ENCODE data around the gene LYZL2.
A peak's percentile ranks its signal among the peaks of the same experiment; 100 is the strongest.
"Not testable (repeated sequence)": the region's sequence is repeated elsewhere in the genome, so short reads cannot be mapped to it uniquely, and the experiment has no call there.

The LYZL2 gene

DNA sequence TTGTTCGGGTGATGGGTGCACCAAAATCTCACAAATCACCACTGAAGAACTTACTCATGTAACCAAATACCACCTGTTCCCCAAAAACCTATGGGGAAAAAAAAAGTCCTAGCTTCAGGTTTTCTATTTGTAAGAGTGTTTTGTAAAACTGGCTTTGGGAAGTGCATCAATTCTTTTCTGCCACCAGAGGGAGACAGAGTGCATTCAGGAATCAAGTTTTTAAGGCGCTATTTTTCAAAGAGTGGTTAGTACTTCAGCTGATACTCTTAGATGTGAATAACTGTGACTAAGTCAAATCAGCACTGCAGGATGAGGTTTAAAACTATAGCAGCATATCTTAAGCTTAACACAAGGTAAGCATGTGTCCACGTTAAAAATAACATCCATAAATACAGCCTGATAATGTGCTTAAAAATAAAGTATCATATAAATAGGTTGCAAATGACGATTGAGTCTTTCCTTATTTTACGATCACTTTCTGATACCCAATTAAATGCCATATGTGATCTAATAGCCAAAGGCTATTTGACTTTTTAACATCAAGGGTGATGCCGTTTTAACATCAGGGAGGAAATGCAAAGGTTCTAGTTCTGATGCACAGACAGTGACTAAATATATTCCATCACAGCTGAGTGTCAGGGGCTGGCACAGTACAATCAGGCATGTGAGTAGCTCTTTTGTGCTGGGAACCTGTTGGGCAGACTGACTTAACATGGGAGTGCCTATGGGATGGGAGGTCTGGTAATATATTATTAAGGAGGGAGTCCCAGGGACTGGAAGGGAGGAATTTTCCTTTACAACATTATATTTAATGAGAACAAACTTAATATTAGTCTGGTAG is 10.6 kb upstream of the LYZL2 start:
- FAIRE-seq (peak; percentile 73), DNase-seq (ENCODE audit: insufficient read length, low spot score) (peak; percentile 21)

GRCh38 chr10:30637881-30638467 is 8.4 kb upstream of the LYZL2 start:
- FAIRE-seq (no peak), DNase-seq (ENCODE audit: insufficient read length, low spot score) (no peak)

- no peak for FAIRE-seq
- DNase-seq (ENCODE audit: insufficient read length, low spot score) = no peak
These were observed 1.6 kb upstream of the LYZL2 start for GRCh38 chr10:30631188-30631587.

DNA sequence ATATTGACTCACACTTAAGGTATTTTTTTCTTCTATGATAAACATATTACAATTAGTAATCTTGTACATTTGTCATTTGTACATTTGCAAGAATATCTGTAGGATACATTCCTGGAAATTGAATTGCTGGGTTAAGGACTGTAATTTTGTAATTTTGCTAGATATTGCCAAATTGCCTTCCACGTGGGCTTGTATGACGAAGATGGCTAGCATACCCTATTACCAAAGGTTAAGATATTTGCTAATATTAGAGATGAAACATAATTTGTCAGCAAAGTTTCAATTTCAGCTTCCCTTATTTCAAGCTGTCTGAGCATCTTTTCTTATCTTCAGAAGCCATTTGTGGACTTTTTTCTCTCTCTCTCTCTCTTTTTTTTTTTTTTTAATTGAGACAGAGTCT is 1.0 kb upstream of the LYZL2 start:
- FAIRE-seq = no peak
- no peak for DNase-seq (ENCODE audit: insufficient read length, low spot score)

DNA sequence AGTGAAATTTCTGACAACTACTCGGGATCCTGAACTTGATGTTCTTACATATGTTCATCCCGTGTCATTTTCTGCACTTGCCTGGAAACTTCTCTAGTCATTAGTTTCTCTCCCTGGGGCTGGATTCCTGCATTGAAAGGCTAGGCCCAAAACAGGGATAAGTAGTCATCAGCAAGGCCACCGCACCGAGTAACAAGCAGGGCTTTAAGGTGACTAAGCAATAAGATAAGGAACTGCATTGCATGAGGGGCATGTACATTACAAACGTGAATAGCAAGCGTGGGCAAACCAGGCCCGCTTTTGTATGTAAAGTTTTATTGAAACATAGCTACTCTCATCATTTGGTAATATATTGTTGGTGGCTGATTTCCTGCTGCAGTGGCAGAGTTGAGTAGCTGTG is 977 bp downstream of the LYZL2 start:
- not testable (repeated sequence) for DNase-seq (ENCODE audit: insufficient read length, low spot score); FAIRE-seq

GRCh38 chr10:30626837-30627236 is 2.7 kb downstream of the LYZL2 start:
- not testable (repeated sequence) for FAIRE-seq; DNase-seq (ENCODE audit: insufficient read length, low spot score)

GRCh38 chr10:30626196-30626595 is 3.4 kb downstream of the LYZL2 start:
- DNase-seq (ENCODE audit: insufficient read length, low spot score); FAIRE-seq: not testable (repeated sequence)

DNA sequence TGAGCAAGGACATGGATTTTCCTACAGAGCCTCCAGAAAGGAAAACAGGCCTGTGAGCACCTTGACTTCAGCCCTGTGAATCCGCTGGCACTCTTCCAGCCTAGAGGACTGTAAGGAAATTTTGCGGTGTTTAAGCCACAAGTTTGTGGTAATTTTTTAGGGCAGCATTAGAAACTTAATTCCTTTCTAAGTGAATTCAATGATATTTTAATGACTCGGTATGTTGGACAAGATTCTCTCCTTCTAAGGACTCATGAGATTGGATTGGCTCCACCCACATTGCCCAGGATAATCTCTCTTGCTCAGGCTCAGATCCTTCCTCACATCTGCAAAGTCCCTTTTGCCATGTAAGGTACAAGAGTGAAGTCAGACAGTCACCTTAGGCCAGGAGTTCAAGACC is 4.5 kb downstream of the LYZL2 start:
- DNase-seq (ENCODE audit: insufficient read length, low spot score) (no peak), FAIRE-seq (no peak)

DNA sequence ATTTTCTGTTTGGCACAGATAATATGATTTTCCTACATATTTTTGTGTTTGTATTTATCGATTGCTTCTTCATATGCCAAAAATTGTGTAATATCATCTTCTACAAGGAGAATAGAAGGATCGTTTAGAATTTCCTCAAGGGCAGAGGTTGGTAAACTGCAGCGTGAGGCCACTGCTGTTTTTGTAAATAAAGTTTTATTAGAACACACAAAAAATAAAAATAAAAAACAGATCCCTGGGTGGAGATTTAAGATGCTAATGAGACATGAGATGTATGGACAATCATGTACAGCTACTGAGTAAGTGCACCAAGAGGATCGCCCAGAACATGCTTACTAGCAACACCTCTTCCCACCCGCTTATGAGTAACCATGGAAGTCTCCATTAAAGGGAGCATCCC is 9.6 kb downstream of the LYZL2 start:
- DNase-seq (ENCODE audit: insufficient read length, low spot score) (no peak), FAIRE-seq (no peak)

GRCh38 chr10:30617070-30617469 is 12.5 kb downstream of the LYZL2 start:
- DNase-seq (ENCODE audit: insufficient read length, low spot score) (no peak), FAIRE-seq (no peak)

DNA sequence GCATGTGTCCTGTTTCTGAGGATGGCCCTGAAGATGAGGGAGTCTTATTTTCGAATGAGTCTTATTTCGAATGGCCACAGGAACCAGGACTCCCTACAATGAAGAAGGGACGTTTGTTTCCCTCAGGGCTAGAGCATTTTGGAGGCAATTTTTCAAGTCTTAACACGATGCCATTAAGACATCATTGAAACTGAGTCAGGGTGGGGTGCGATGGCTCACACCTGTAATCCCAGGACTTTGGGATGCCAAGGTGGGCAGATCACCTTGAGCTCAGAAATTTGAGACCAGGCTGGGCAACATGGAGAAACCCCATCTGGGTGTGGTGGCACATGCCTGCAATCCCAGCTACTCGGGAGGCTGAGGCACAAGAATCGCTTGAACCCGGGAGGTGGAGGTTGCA is 18.5 kb downstream of the LYZL2 start:
- FAIRE-seq; DNase-seq (ENCODE audit: insufficient read length, low spot score): not testable (repeated sequence)

- no peak for DNase-seq (ENCODE audit: insufficient read length, low spot score)
- no peak for FAIRE-seq
These were observed 21.7 kb downstream of the LYZL2 start for GRCh38 chr10:30607814-30608213.

DNA sequence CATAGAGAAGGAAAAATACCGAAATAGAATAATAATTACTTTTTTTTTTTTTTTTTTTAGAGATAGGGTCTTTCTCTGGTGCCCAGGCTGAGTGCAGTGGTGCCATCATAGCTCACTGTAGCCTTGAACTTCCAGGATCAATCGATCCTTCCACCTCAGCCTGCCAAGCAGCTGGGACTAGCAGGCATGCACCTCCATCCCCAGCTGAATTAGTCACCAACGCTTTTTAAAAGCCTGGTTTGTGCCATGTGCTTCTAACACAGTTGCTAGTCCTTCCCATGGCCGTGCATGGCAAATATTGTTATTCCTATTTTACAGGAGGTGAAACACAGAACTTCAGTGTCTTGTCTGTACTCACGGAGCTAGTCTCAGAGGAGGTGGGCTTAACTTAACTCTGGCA is 23.2 kb downstream of the LYZL2 start:
- FAIRE-seq (no peak), DNase-seq (ENCODE audit: insufficient read length, low spot score) (no peak)

DNA sequence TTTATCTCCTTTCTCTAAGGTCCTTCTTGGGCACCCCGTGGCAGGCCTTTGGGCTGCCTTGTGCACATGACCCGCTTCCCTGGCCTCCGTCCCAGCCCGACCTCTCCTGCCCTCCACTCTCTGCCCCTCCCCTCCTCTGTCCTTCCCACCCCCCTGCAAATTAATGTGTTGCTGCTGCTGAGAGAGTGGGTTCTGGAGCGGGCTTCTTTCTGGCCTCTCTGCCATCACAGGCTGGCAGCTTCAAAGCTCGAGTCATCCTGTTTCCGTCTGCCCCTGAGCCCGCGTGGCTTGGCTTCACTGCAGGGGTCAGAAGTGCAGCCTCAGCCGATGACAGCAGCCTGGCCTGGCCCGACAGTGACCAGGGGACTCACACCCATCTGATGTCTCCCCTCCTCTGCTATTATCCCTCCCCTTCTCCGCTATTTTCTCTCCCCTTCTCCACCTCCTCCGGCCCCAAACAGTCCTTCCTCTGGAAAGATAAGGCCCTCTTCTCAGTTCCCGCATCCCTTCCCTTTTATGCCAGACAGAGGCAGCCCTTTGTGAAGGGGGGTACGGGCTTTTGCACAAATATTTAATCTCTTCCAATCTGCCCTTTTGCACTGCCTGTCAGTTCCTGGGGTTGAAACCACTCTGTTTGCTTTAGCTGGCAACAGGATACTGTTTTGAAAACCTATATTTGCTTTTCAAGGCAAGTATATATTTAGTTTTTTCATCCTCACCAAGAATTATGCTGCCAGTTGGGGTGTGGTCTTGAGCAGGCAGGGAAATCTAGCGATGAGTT is 24.0 kb downstream of the LYZL2 start:
- not testable (repeated sequence) for FAIRE-seq; DNase-seq (ENCODE audit: insufficient read length, low spot score)

DNA sequence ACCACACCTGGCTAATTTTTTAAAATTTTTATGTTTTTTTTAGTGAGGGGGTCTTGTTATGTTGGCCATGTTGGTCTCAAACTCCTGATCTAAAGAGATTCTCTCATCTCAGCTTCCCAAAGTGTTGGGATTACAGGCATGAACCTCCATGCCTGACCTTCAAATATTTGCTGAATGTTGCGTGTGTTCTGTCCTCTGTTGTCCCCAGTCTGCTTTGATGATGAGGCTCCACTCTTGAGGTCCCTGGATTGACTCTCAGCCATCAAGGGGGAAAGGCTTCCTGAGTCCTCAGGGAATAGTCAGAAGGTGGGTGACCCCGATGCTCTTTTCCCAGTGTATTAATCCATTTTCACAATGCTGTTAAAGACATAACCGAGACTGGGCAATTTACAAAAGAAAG is 26.0 kb downstream of the LYZL2 start:
- no peak for DNase-seq (ENCODE audit: insufficient read length, low spot score)
- no peak for FAIRE-seq

DNA sequence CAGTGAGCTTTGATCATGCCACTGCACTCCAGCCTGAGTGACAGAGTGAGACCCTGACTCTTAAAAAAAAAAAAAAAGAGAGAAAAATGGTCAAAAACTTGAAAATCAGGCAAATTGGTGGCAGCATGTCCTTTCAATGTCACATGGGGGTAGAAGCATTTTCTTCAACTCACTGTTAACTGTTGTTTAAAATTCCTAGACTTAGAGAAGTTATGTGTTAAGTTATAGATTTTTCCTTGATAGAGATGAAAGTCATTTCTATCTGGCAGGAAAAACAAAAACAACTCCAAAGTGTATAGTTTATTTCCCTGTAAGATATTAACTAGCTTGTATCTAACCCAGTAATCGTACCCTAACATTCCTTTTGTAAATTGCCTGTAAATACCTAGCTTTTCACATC is 26.8 kb downstream of the LYZL2 start:
- FAIRE-seq (no peak), DNase-seq (ENCODE audit: insufficient read length, low spot score) (no peak)

GRCh38 chr10:30600005-30600404 is 29.5 kb downstream of the LYZL2 start:
- no peak for FAIRE-seq
- DNase-seq (ENCODE audit: insufficient read length, low spot score) = no peak

GRCh38 chr10:30598105-30598776 is 31.3 kb downstream of the LYZL2 start:
- DNase-seq (ENCODE audit: insufficient read length, low spot score) (no peak), FAIRE-seq (no peak)

- not testable (repeated sequence) for FAIRE-seq
These were observed 32.1 kb downstream of the LYZL2 start for GRCh38 chr10:30597433-30597824.

GRCh38 chr10:30596493-30597432 is 32.8 kb downstream of the LYZL2 start:
- DNase-seq (ENCODE audit: insufficient read length, low spot score) = not testable (repeated sequence)
- peak; percentile 21 for FAIRE-seq

More at GRCh38 chr10:30597433-30597824, 32.1 kb downstream of the LYZL2 start:
- not testable (repeated sequence) for DNase-seq (ENCODE audit: insufficient read length, low spot score)
